Measurements from ENCODE around the gene PALLD.

Gene PALLD

GRCh38 chr4:168886351-168886750 lies 389.5 kb downstream of the PALLD start:
- DNase-seq: no peak

- DNase-seq: no peak
Observed at GRCh38 chr4:168887809-168888208, 391.0 kb downstream of the PALLD start.

GRCh38 chr4:168888715-168889215 lies 391.9 kb downstream of the PALLD start:
- DNase-seq: no peak

- no peak for DNase-seq
Observed at GRCh38 chr4:168891086-168891485, 394.2 kb downstream of the PALLD start.

GRCh38 chr4:168891688-168892087 lies 394.8 kb downstream of the PALLD start:
- no peak for DNase-seq

GRCh38 chr4:168892475-168892874 lies 395.6 kb downstream of the PALLD start:
- DNase-seq: no peak

- DNase-seq: no peak
Observed at GRCh38 chr4:168893205-168893604, 396.4 kb downstream of the PALLD start.

GRCh38 chr4:168893807-168894206 lies 397.0 kb downstream of the PALLD start:
- DNase-seq: no peak

- no peak for DNase-seq
Observed at GRCh38 chr4:168900080-168900479, 403.2 kb downstream of the PALLD start.

- DNase-seq: no peak
Observed at GRCh38 chr4:168907119-168907698, 410.4 kb downstream of the PALLD start.

- no peak for DNase-seq
Observed at GRCh38 chr4:168908093-168908492, 411.2 kb downstream of the PALLD start.

- DNase-seq: no peak
Observed at GRCh38 chr4:168908851-168909273, 412.0 kb downstream of the PALLD start.

GRCh38 chr4:168914095-168914494 lies 417.2 kb downstream of the PALLD start:
- no peak for DNase-seq

GRCh38 chr4:168917138-168917779 lies 420.4 kb downstream of the PALLD start:
- peak; percentile 14 for DNase-seq

- no peak for DNase-seq
Observed at GRCh38 chr4:168919706-168920324, 423.0 kb downstream of the PALLD start.

GRCh38 chr4:168920441-168921065 lies 423.7 kb downstream of the PALLD start:
- peak; percentile 54 for DNase-seq

GRCh38 chr4:168923526-168924194 lies 426.8 kb downstream of the PALLD start:
- peak; percentile 63 for DNase-seq

GRCh38 chr4:168924667-168925066 lies 427.8 kb downstream of the PALLD start:
- DNase-seq: no peak

GRCh38 chr4:168925789-168926490 lies 429.1 kb downstream of the PALLD start:
- DNase-seq: no peak

- no peak for DNase-seq
Observed at GRCh38 chr4:168928346-168928745, 431.5 kb downstream of the PALLD start.

GRCh38 chr4:168928875-168929274 lies 432.0 kb downstream of the PALLD start:
- DNase-seq: no peak

GRCh38 chr4:168930413-168931196 lies 433.8 kb downstream of the PALLD start:
- DNase-seq: no peak
